ENCODE results near the gene SLC39A7.

The SLC39A7 gene

DNA sequence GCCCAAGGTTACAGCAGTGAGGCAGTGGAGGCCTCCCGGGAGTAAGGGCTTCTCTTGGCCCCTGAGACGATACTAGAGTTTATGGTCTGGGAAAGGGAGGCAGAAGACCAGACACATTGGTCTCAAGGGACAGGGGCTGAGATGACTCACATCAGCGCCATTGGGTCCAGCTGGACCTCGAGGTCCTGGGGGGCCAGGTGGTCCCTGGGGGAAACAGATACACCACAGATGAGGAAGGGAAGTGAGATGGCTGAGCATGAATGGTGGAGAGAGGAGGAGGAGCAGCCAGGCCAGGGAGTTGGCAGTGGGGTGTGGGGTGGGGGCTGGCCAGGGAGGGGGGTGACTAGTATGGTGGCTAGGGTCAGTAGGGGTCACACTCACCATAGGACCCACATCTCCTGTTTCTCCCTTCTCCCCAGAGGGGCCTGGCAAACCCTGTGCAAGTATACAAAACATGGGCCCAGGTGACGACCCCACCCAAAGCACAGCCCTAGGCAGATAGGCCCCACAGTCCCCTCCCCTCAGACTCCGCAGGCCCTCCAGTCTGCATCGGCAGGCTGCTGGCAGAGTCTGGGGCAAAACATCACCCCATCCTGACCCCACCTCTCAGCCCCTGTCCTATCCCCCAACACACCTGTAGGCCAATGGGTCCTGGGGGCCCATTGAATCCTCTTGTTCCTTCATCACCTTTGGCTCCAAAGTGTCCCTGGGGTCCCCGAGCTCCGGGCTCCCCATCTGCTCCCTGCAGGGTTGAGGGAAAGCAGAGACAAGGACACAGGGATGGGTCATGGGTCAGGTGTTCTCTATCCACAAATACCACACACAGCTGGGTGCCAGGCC, 30.3 kb upstream of the SLC39A7 start:
- DNase-seq (ENCODE audit: low spot score) = no peak

DNA sequence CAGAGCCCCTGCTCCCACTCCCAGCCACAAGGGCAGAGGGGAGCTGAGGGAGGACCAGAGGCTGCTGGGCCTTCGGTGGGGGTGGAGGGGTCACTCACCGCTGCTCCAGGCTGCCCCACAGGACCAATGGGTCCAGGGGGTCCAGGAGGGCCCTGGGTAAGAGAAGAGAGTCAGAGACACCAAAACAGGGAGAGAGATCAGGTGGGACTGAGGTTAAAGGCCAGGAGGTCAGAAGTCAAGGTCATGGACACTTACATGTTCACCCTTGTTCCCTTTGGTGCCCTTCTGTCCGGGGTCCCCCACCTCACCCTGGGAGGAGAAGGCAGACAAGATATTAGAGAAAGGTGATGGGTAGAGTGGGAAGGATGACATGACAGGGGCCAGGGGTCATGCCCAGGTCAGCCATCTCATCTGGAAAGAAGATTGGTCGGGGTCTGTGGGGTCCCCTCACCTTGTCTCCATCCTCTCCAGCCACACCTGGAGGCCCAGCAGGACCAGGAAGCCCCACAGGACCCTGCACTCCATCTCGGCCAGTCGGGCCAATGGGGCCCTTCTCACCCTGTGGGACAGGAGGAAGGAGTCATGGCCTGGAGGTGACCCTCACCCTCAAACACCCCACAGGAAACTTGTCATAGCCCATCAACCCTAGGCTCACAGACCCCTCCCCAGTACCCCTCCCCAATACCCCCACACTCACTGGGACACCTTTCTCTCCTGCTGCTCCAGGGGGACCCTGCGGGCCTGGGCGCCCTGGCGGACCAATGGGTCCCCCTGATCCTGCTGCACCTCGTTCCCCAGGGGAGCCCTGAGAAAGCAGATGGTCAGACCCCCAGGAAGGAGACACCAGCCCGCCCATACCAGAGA, 29.4 kb upstream of the SLC39A7 start:
- no peak for DNase-seq (ENCODE audit: low spot score)

DNA sequence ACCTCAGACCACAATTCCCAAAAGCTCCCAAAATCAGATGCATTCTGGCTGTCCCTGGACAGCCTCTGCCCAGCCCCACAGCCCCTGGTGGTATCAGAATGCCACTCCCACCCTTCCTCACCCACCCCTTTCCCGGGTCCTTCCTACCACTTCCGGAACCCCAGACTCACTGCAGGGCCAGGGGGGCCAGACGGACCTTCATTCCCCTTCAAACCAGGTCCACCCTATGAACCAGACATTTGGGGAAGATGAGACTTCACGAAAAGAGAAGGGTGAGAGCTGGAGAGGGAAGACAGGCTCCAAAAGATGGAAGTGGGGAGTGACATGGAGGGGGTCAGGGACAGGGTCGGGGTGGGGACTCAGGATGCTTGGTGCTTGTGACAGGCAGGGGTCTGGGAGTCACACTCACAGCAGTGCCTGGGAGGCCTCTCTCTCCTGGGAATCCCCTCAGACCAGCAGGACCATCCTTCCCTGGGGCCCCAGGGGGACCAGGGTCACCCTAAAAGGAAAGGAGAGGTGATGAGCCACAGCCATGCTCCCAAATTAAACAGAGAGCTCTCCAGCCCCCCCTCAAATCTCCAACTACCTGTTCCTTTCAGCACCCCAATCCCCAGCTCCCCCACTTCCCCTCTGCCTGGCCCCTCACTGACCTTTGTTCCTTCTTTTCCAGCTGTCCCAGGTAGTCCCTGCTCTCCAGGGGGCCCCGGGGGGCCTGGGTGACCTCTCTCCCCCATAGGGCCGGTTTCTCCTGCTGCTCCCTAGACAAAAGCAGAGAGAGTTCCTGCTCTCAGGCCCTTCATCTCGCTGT, 28.6 kb upstream of the SLC39A7 start:
- DNase-seq (ENCODE audit: low spot score) = no peak

DNA sequence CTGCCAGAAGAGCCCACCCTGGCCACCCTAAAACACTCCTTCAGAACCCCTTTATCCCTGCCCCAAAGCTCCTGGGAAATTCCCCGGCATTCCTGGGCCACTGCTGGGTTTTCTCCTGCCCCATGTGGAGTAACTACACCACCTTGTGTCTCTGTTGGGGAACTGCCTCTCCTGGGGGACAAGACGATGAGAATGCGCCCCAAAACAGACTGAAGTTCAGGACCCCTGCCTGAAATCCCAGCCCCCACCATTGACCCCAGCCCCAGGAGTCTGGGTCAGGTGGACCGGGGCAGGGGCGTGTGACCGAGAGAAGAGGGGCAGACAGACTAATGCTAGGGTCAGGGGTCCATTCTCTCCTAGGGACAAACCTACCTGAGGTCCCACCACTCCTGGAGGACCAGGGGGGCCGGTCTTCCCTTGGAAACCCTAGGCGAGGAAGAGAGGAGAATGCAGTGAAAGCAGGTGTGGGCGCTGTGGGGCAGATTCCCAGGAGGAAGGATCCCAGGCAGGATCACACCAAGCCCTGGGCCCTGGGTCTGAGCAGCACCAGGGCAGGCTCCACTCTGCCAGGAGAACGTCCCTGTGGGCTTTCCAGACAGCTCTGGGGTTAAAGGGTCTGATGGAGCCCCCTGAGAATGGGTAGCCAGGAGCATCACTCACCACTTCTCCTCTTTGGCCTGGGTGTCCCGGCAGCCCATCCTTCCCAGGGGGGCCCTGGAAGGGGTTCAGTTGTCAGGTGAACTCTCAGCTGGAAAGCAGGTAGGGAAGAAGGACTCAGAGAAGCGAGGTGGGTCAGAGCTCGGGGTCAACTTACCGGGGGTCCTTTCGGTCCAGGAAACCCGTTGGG, 27.8 kb upstream of the SLC39A7 start:
- DNase-seq (ENCODE audit: low spot score) = peak; percentile 85

DNA sequence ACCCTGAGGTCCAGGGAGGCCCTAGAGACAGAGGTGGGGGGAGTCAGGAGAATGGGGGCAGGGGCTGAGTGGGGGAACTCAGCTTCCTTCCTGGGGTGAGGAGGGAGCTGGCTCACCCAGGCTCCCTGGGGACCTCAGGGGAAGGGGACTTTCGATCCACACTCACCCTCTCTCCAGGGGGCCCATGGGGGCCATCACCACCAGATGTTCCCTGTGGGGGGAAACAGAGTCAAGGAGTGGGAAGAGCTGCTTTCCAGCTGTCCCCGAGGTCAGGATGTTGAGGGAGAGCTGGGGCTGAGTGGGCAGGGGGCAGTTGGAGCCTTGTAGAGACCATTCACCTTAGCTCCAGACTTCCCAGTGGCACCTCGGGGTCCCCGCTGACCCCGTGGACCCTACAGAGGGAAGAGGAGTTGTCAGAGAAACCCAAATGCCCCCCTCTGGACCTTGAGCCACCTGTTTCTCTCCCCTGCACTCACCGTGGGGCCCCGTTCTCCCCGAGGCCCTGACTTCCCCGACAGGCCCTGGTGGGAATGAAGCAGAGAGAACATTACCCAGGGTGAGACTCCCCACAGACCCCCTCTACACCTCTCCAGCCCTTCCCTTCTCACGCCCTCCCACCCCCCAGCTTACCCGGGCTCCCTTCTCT, 27.0 kb upstream of the SLC39A7 start:
- DNase-seq (ENCODE audit: low spot score) = no peak

DNA sequence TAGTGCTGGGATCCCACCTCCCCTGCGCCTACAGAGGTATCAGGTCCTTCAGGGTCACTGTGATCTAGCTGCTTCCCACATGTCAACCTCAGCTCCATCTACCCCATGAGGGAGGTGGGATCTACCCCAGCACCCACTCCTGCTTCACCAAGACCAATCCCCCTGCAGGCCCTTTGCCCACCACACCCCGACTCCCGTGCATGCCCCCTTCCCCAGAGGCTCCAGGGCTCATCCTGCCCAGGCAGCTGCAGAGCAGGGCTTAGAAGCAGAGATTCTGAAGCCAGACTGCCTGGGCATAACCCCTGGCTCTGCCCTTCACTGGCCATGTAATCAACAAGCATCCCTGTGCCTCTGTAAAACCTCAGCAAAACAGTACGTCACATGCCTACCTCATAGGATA, 25.9 kb upstream of the SLC39A7 start:
- DNase-seq (ENCODE audit: low spot score) = no peak

DNA sequence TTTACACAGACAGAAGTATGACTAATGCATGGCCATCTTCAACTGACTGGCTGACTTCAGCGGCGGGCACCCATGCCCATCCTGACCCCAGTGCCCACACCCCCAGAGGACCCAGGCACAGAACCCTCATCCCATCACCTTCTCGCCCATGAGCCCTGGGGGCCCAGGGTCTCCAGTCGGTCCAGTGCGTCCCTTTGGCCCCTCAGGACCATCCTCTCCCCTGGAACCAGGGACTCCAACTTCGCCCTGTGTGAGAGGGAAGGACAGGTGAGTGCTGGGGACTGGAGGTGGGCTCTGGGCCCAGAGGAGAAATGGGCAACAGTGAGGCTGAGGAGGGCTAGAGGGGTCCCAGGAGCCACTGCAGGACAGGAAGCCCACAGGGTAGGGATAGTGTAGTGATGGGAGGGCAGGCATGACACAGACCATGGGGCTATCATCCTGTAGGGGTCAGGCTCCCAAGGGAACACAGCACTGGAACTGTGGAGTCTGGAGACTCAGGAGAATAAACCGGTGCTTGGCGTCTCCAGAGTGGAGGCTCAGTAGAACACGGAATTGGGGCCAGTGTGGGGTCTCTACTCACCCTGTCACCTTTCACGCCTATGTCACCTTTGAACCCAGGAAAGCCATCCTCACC, 25.1 kb upstream of the SLC39A7 start:
- DNase-seq (ENCODE audit: low spot score) = no peak

DNA sequence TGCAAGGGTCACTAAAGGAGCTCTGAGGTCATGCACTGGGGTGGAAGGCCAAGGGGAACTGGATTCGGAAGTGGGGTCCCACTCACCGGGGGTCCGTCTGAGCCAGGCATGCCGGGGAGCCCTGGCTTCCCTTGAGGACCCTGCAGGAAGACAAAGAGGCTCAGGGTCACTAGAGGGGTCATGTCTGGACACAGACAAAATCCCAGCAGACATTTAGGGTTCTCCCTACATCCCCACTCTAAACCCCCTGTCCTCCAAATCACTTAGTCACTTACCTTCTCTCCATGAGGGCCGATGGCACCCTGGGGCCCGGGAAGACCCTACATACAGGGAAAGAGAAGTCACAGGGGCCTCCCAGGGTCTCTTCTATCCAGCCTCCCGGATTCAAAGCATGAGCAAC, 23.8 kb upstream of the SLC39A7 start:
- DNase-seq (ENCODE audit: low spot score) = no peak

DNA sequence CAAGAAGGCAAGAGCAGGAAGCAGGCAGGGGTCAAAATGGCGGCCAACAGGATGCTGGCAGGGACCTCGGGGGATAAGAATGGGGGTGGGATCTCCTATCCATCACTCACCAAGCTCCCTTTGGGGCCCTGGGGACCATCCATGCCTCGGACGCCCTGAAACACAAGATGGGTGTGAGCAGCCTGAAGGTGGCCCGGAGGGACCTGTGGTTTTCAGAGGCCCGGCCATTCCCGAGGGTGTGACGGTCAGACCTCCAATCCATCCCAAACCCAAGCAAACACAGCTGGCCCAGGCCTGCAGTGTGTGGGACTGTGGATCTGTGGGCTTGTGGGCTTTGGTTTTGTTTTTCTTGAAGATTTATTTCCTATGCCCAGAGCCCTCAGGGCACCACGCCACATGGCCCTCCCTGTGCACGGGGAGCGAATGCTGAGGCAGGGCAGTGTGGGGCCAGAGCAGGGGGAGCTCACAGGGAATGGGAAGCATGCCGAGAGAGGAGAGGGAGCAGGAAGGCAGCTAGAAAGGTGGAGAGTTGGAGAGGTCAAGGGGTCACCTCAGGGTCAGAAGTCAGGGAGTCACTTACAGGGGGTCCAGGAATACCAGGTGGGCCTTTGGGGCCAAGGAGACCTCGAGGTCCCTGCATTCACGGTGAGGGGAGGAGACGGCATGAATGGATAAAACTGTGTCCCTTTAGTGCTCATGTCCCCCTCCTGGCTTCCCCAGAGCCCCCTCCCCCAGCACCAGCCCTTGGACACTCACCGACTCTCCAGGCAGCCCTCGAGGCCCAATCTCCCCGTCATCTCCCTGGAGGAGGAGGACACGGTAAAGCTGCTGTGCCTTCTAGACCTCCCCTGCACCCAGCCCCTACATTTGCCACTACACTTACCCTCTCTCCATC, 22.9 kb upstream of the SLC39A7 start:
- DNase-seq (ENCODE audit: low spot score) = no peak

DNA sequence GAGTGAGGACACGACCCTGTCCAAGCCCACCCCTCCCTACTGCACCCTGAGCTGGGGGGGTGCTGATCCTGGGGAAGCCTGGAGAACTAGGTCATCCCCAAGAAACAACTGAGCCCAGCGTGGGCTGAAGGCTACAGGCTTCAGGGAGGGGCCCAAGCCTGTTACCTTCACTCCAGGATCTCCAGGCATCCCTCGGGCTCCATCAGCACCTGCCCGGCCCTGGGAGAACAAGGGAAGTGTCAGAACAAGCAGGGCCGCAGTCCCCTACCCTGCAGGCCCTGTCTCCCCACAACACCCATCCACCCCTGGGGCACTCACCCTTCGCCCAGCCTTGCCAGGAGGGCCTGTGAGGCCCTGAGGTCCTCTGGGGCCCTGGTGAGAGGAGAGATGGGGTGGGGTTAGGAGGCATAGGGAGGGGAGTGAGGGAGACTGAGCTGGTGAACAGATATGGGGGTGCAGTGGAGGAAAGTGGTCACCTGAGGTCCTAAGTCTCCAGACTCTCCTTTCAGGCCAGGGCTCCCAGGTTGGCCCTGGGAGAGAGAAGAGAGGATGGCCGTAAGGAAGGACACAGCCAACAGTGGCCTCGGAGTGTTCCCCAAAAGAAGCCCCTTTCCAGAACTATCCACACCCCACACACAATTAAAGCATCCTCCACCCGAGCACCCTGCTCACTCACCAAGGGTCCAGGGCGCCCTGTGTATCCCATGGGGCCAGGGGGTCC, 21.8 kb upstream of the SLC39A7 start:
- DNase-seq (ENCODE audit: low spot score) = no peak

DNA sequence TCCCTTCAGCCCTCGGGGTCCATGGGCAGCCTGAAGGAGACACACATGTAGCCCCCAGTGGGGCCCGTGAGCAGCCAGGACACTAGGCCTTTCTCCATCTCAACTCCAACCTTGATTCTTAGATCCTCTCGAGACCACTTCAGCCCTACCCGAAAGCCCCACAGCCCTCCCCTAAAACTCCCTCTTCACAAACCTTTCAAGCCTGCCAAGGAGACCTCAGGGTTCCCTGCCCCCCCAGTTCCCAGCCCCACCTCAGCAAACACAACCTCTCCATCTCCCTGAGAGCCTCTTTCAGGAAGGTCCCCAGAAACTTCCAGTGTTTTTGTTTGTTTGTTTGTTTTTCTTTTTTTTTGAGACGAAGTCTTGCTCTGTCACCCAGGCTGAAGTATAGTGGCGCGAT, 19.5 kb upstream of the SLC39A7 start:
- no peak for DNase-seq (ENCODE audit: low spot score)

DNA sequence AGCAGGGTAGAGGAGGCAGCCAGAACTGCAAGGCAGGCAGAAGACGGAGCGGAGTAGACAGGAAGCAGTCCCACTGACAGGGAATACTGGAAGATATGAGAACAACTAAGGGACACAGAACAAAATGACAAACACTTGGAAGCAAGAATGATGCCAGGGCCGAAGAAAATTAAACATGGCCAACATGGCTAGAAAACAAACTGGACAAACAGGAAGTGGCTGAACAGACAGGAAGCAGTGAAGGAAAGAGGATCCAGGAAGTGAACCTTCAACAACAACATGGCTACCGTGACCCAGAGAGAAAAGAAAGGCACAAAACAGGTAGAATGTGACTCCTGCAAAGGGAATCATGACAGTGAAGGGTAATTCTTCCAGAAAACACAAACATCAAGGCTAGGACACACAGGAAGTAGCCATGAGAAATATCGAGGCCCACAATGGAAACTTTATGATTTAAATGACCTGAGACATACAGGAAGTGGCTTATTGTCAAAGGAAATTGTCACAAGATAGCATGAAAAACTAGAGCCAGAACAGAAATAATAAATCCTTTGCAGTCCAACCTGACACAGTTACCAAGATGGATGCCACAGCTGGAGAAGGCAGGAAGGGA, 17.5 kb upstream of the SLC39A7 start:
- no peak for DNase-seq (ENCODE audit: low spot score)

DNA sequence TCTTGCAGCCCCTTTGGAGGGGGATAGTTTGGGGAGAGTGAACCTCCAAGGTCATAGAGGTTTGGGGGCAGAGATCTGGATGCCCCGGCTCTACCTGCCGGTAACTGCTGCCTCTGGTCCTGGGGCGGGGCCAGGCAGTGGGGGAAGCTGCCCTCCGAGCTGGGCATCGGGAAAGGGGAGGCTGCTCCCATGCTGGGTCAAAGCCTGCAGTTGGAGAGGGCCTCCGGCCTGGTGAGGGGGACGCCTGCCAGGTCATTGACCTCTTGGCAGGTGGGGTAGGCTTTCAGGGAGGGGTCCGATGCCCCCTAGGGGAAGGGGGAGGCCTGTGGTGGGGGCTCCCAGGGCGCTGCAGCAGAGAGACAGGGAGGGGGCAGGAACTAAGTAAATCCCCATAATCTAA, 15.5 kb upstream of the SLC39A7 start:
- DNase-seq (ENCODE audit: low spot score) = no peak

DNA sequence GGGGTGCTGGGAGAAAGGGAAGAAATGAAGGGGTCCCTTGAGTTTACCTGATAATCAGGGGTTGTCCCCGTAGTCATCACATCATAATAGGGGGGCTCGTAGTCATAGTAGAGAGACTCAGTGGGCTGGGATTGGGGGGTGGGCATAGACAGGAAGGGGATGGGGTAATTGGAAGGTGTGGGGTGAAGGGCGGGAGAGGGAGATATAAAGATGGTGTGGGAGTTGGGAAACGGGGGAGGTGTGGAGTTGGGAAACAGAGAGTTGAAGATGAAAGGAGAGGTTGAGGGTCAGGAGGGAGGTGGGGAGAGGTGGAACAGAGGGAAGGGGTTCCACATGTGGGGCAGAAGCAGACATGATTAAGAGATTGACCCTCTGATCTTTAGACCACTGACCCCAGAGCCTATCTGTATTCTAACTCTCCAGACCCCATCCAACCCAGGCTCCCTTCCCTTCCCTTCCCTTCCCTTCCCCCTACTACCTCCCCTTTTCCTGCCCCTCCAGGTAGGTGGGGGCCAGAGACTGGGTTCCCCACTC, 14.9 kb upstream of the SLC39A7 start:
- DNase-seq (ENCODE audit: low spot score) = no peak

DNA sequence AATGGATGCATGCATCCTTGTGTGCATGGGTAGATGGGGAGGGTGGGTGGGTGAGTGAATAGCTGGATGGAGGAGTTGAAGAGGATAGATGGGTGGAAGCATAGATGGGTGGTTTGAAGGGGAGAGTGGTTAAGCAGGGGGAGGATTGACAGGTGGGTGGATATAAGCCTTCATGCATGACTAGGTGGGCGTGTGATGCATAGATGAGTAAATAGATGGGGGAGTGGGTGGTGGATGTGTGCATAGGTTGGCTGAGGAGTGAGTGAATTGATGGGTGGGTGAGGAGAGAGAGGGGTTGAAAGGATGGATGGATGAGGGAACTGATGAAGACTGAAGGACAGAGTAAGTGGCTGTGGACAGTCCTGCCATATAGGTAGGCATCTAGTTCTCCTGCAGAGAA, 12.9 kb upstream of the SLC39A7 start:
- no peak for DNase-seq (ENCODE audit: low spot score)

DNA sequence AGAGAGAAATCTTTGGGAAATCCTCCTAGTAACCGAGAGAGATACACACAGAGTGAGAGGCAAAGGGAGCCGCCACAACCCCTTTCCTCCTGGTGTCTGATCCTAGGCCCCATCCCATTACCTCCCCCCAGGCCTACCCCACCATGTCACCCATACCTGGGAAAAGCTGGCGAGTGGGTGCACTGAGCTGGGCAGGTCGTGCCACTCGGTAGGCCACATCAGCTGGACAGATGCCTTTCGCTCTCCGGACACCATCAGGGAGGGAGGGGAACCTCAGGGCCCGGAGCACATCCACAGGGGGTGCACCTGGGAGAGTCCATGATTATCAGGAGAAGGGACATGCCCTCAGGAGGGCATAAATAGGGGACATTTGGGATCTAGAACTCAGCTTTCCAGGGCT, 11.5 kb upstream of the SLC39A7 start:
- no peak for DNase-seq (ENCODE audit: low spot score)

DNA sequence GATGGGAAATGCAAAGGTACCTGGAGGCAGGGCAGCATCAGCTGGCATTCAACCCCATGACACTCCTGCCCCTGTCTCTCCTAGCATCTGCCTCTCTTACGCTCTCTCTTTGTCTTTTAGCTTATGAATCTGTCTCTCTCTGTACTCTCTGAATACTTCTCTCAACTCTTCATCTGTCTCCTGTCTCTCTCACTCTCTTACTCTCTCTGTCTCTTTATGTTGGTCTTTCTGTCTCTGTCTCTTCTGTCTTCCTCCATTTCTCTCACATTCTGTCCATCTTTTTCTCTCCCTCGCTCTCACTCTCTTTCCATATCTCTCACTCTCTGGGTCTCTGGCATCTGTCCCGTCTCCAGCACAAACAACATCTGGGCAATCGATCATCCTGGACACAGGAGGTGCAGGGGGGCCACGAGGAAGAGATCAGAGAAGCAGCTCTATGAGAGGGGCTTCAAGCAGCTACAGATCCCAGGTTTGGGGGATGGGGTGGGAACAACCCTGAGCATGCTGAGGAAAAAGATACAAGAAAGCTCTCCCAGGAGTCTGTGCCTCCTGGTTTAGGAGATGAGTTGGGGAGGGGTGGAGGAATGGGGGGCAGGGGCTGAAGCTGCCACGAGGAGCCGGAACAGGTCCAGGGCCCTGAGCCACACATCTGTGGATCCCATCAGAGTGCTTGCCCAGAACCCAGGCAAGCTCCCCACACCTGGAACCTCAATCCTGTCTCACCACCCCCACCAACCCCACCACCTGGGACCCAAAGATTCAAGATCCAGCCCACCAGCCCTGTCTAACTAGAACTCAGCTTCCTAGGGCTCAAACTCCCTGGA, 10.8 kb upstream of the SLC39A7 start:
- DNase-seq (ENCODE audit: low spot score) = no peak

Data from AG20443 (cell line).